ENCODE measurements around the gene NR1H2.

DNA sequence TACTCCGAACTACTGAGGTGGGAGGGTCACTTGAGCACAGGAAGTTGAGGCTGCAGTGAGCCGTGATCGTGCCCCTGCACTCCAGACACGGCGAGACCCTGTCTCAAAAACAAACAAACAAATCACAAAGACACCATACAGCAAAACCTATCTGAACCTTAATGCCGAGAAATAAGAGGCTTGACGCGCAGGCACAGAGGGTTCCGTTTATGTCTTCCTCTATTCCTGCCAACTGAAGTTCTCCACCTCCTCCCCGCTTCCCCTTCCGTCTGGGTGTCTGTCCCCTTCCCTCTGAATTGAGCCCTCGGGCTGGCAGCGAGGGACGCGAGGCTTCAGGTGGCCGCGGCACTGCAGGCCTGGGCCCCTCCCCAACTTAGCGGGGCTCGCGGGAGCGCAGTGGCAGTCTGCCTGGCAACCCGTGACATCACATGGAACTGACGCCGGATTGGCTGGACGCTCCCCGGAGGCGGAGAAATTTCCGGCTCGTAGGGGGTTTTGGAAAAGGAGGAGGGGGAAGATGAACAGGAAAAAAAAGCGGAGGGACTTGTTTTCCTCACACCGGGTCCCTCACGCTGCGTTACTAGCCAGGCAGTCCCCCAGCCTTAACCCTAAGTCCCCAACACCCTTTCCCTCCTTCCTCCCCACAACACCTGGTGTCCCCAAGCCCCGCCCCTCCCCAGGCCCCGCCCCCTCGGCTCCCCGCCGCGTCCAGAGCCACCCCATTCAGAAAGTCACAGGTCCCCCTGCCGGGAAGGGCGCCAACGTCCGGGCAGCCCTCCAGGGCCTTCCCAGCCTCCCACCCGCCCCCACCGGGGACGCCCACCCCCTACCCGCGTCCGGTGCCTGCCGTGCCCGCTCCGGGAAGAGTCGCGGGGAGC, 55.3 kb downstream of the NR1H2 start:
- TF ChIP-seq CTCF (conservative IDR thresholded peaks at IDR 0.05; ENCODE audit: low read depth in 2 of 2) (no peak), POLR2AphosphoS5 (IDR thresholded peaks at IDR 0.05; ENCODE audit: low read depth) (peak; percentile 56; the same call in 1 of the 2 replicates), CREB1 (CRISPR knock-in tag; IDR thresholded peaks at IDR 0.05; ENCODE audit: low read depth) (peak; percentile 93), REST (IDR thresholded peaks at IDR 0.05; ENCODE audit: unreplicated experiment) (no peak), EZH2 (IDR thresholded peaks at IDR 0.05; ENCODE audit: low read depth, unreplicated experiment) (no peak), EZH2phosphoT487 (IDR thresholded peaks at IDR 0.05; ENCODE audit: unreplicated experiment) (no peak), ZNF331 (CRISPR knock-in tag; IDR thresholded peaks at IDR 0.05; ENCODE audit: low read depth) (no peak), JUNB (IDR thresholded peaks at IDR 0.05; ENCODE audit: unreplicated experiment) (no peak), NANOG (IDR thresholded peaks at IDR 0.05; ENCODE audit: borderline replicate concordance) (no peak), ZNF114 (CRISPR knock-in tag; IDR thresholded peaks at IDR 0.05) (no peak)

All from GM23338 (cell line).